Breast epithelium (tissue), 3 donors: Measurements from ENCODE around the gene VEPH1.

Source experiments
- POLR2A ChIP-seq: fragments of 450-650 bp; IDR thresholded peaks from one replicate; pipeline ENCODE4 v1.6.1; 2016; ENCODE audit warnings: antibody characterized with exemption, mild to moderate bottlenecking, moderate library complexity
- POLR2AphosphoS5 ChIP-seq, 3 donors: sonication (generic); formaldehyde crosslinking; IDR thresholded peaks; one replicate each; pipeline ENCODE4 v1.6.1; 2017; ENCODE audit warnings: antibody characterized with exemption in 3 of 3
- TF ChIP-seq, protein P1 (sequence below), 3 donors: fragments of 450-650 bp; IDR thresholded peaks; one replicate each; pipeline ENCODE4 v1.5.1; 2016 to 2017; ENCODE audit warnings: antibody characterized with exemption in 3 of 3, mild to moderate bottlenecking in 3 of 3, moderate library complexity in 3 of 3

DNA sequence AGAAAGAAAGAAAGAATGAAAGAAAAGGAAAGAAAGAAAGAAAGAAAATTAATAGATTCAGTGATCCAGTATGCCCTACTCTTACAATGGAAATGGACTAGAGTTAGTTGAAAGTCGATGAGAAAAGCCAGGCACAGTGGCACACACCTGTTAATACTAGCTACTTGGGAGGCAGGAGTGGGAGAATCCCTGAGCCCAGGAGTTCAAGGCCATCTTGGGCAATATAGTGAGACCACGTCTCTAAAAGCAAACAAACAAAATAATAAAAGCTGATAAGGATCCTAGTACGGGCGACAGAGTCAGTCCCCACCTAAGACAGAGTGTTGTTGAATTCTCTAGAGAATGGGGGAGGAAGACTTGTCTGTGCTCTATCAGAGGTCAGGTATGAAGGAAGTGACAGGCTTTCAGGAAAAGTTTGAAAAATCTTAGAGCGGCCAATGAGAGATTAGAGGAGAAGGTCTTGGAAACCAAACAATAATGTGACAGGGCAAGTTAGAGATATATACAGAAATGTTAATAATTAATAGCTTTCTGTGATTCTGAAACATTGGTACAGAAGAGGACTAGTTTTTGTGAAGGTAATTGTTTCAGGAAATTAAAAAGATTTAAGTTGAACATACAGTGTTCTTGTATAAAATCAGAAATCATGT is 184.5 kb downstream of the VEPH1 start:
- TF ChIP-seq POLR2AphosphoS5 (IDR thresholded peaks at IDR 0.05) (no peak), POLR2A (no peak)
- TF ChIP-seq, protein P1, sequence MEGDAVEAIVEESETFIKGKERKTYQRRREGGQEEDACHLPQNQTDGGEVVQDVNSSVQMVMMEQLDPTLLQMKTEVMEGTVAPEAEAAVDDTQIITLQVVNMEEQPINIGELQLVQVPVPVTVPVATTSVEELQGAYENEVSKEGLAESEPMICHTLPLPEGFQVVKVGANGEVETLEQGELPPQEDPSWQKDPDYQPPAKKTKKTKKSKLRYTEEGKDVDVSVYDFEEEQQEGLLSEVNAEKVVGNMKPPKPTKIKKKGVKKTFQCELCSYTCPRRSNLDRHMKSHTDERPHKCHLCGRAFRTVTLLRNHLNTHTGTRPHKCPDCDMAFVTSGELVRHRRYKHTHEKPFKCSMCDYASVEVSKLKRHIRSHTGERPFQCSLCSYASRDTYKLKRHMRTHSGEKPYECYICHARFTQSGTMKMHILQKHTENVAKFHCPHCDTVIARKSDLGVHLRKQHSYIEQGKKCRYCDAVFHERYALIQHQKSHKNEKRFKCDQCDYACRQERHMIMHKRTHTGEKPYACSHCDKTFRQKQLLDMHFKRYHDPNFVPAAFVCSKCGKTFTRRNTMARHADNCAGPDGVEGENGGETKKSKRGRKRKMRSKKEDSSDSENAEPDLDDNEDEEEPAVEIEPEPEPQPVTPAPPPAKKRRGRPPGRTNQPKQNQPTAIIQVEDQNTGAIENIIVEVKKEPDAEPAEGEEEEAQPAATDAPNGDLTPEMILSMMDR (IDR thresholded peaks at IDR 0.05), result no peak
